B cell (primary cell): ENCODE data around the gene COG3.

Experiments
- EZH2 ChIP-seq: IDR thresholded peaks from 2 replicates; pipeline ENCODE4 v1.6.1; 2012; ENCODE audit warnings: borderline replicate concordance, low read depth, mild to moderate bottlenecking, moderate library complexity, low read length; ENCODE audit not compliant: insufficient read depth, poor library complexity, severe bottlenecking
- TF ChIP-seq, protein P1 (sequence below): fragments of 200-600 bp; IDR thresholded peaks from one replicate; pipeline ENCODE4 v1.8.0; 2022; ENCODE audit warnings: antibody characterized with exemption, mild to moderate bottlenecking

GRCh38 chr13:45575146-45575829 is 110.5 kb downstream of the COG3 start:
- TF ChIP-seq, protein P1, sequence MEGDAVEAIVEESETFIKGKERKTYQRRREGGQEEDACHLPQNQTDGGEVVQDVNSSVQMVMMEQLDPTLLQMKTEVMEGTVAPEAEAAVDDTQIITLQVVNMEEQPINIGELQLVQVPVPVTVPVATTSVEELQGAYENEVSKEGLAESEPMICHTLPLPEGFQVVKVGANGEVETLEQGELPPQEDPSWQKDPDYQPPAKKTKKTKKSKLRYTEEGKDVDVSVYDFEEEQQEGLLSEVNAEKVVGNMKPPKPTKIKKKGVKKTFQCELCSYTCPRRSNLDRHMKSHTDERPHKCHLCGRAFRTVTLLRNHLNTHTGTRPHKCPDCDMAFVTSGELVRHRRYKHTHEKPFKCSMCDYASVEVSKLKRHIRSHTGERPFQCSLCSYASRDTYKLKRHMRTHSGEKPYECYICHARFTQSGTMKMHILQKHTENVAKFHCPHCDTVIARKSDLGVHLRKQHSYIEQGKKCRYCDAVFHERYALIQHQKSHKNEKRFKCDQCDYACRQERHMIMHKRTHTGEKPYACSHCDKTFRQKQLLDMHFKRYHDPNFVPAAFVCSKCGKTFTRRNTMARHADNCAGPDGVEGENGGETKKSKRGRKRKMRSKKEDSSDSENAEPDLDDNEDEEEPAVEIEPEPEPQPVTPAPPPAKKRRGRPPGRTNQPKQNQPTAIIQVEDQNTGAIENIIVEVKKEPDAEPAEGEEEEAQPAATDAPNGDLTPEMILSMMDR = no peak
- no peak for TF ChIP-seq EZH2
